HepG2 (cell line): ENCODE data around the gene BCAS3. TPM values are rescaled to one million over a fixed set of nuclear protein-coding genes. Genes with fewer than 3 reads are reported as not detected.
A peak's percentile ranks its signal among the peaks of the same experiment; 100 is the strongest.

Experiments
- CENPT ChIP-seq: sonication (generic); formaldehyde crosslinking; IDR thresholded peaks from 2 replicates; pipeline ENCODE4 v1.8.0; 2022; ENCODE audit warnings: low read depth, mild to moderate bottlenecking, moderate library complexity, missing genetic modification reagents
- DR1 ChIP-seq: sonication (generic); formaldehyde crosslinking; IDR thresholded peaks from 2 replicates; pipeline ENCODE4 v1.8.0; 2021; ENCODE audit warnings: mild to moderate bottlenecking, missing genetic modification reagents, inconsistent platforms
- HIVEP1 ChIP-seq: sonication (generic); formaldehyde crosslinking; IDR thresholded peaks from 2 replicates; pipeline ENCODE4 v1.4.0; 2020; ENCODE audit warnings: mild to moderate bottlenecking, missing genetic modification reagents
- LCORL ChIP-seq, 2 experiments: fragments of 450-650 bp in 1 of 2; sonication (generic) in 1 of 2; formaldehyde crosslinking in 1 of 2; IDR thresholded peaks; 2 replicates each; pipeline versions ENCODE4 v1.5.0 to v1.6.1; 2017 to 2020; ENCODE audit warnings: antibody characterized with exemption in 1 of 2, missing genetic modification reagents in 1 of 2
- MBNL3 ChIP-seq: fragments of 250-450 bp; sonication (Bioruptor Pico); conservative IDR thresholded peaks from 2 replicates; pipeline ENCODE4 v1.8.0; 2022; ENCODE audit warnings: mild to moderate bottlenecking, inconsistent platforms
- MXD4 ChIP-seq: IDR thresholded peaks from 2 replicates; pipeline ENCODE4 v1.6.1; 2016; ENCODE audit warnings: mild to moderate bottlenecking, missing biosample characterization, missing genetic modification reagents
- PPARG ChIP-seq: conservative IDR thresholded peaks from 2 replicates; pipeline ENCODE4 v1.6.1; 2016; ENCODE audit warnings: missing biosample characterization, missing genetic modification reagents
- SETDB1 ChIP-seq: sonication (generic); formaldehyde crosslinking; IDR thresholded peaks from 2 replicates; pipeline ENCODE4 v1.5.1; 2020; ENCODE audit warnings: missing genetic modification reagents, mild to moderate bottlenecking, borderline replicate concordance
- SNAPC5 ChIP-seq: sonication (generic); formaldehyde crosslinking; IDR thresholded peaks from 2 replicates; pipeline ENCODE4 v1.8.1; 2023; ENCODE audit warnings: mild to moderate bottlenecking, missing genetic modification reagents, borderline replicate concordance
- TARDBP ChIP-seq: sonication (generic); formaldehyde crosslinking; IDR thresholded peaks from 2 replicates; pipeline ENCODE4 v1.8.0; 2022; ENCODE audit warnings: mild to moderate bottlenecking, missing genetic modification reagents
- ZBTB42 ChIP-seq: sonication (generic); formaldehyde crosslinking; IDR thresholded peaks from 2 replicates; pipeline ENCODE4 v1.5.0; 2020; ENCODE audit warnings: mild to moderate bottlenecking, missing genetic modification reagents
- ZBTB44 ChIP-seq: sonication (generic); formaldehyde crosslinking; IDR thresholded peaks from 2 replicates; pipeline ENCODE4 v1.4.0; 2020; ENCODE audit warnings: missing genetic modification reagents
- ZNF468 ChIP-seq: sonication (generic); formaldehyde crosslinking; IDR thresholded peaks from 2 replicates; pipeline ENCODE4 v1.8.0; 2022; ENCODE audit warnings: mild to moderate bottlenecking, moderate library complexity, missing genetic modification reagents
- ZNF644 ChIP-seq: IDR thresholded peaks from 2 replicates; pipeline ENCODE4 v1.6.1; 2016; ENCODE audit warnings: low read depth
- ZSCAN20 ChIP-seq: sonication (generic); formaldehyde crosslinking; IDR thresholded peaks from 2 replicates; pipeline ENCODE4 v1.4.0; 2020; ENCODE audit warnings: missing genetic modification reagents, mild to moderate bottlenecking, borderline replicate concordance
- polyA plus RNA-seq, 8 experiments: library from polyadenylated mRNA; depleted of rRNA in 3 of 8; stranded (reverse) in 7 of 8; unstranded in 1 of 8; fragments of >200 nt; fragmentation: Illumina TruSeq in 4 of 8; extraction: Trizol in 4 of 8; gene quantifications; 2 replicates each; pipeline versions ENCODE4 v1.2.1 to v1.2.3, GENCODE V29; 2011 to 2016; ENCODE audit warnings: low read depth in 4 of 8, missing spikeins in 1 of 8, mixed read lengths in 1 of 8; ENCODE audit not compliant: insufficient read depth in 1 of 8
- total RNA-seq, 5 experiments: library from RNA; depleted of rRNA; stranded (reverse); fragments of >200 nt; fragmentation: Illumina TruSeq; extraction: Trizol; gene quantifications; 2 replicates each; pipeline ENCODE4 v1.2.3, GENCODE V29; 2016; ENCODE audit warnings: low read depth in 1 of 5
- TF ChIP-seq, protein P1 (sequence below): sonication (generic); formaldehyde crosslinking; IDR thresholded peaks from 2 replicates; pipeline ENCODE4 v1.5.0; 2020; ENCODE audit warnings: mild to moderate bottlenecking, missing genetic modification reagents, moderate library complexity
- TF ChIP-seq, protein P2 (sequence below): sonication (generic); formaldehyde crosslinking; IDR thresholded peaks from 2 replicates; pipeline ENCODE4 v1.9.0; 2022; ENCODE audit warnings: missing genetic modification reagents, mild to moderate bottlenecking, borderline replicate concordance
- TF ChIP-seq, protein P3 (sequence below), 2 experiments: sonication (generic) in 1 of 2; formaldehyde crosslinking in 1 of 2; IDR thresholded peaks; 2 replicates each; pipeline versions ENCODE4 v1.6.1 to v1.9.0; 2014 to 2022; ENCODE audit warnings: antibody characterized with exemption in 1 of 2, borderline replicate concordance in 1 of 2, inconsistent platforms in 1 of 2, low read depth in 1 of 2, missing genetic modification reagents in 1 of 2

Gene BCAS3
- total and polyA plus RNA-seq, 2 of the 13 experiments (the other 11 are each of a cell fraction or from before 2014, with no cell fraction given): 10.7 to 11.2 TPM

- TF ChIP-seq, protein P1, sequence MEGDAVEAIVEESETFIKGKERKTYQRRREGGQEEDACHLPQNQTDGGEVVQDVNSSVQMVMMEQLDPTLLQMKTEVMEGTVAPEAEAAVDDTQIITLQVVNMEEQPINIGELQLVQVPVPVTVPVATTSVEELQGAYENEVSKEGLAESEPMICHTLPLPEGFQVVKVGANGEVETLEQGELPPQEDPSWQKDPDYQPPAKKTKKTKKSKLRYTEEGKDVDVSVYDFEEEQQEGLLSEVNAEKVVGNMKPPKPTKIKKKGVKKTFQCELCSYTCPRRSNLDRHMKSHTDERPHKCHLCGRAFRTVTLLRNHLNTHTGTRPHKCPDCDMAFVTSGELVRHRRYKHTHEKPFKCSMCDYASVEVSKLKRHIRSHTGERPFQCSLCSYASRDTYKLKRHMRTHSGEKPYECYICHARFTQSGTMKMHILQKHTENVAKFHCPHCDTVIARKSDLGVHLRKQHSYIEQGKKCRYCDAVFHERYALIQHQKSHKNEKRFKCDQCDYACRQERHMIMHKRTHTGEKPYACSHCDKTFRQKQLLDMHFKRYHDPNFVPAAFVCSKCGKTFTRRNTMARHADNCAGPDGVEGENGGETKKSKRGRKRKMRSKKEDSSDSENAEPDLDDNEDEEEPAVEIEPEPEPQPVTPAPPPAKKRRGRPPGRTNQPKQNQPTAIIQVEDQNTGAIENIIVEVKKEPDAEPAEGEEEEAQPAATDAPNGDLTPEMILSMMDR (CRISPR knock-in tag): no peak
- TF ChIP-seq, protein P2, sequence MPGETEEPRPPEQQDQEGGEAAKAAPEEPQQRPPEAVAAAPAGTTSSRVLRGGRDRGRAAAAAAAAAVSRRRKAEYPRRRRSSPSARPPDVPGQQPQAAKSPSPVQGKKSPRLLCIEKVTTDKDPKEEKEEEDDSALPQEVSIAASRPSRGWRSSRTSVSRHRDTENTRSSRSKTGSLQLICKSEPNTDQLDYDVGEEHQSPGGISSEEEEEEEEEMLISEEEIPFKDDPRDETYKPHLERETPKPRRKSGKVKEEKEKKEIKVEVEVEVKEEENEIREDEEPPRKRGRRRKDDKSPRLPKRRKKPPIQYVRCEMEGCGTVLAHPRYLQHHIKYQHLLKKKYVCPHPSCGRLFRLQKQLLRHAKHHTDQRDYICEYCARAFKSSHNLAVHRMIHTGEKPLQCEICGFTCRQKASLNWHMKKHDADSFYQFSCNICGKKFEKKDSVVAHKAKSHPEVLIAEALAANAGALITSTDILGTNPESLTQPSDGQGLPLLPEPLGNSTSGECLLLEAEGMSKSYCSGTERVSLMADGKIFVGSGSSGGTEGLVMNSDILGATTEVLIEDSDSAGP: 0 out of 2 replicates have a peak, but pooled peaks have one; percentile 39
- TF ChIP-seq SNAPC5 (CRISPR knock-in tag) (no peak), ZNF644 (CRISPR knock-in tag) (0 out of 2 replicates have a peak, but pooled peaks have one; percentile 25), HIVEP1 (CRISPR knock-in tag) (no peak), ZBTB42 (CRISPR knock-in tag) (no peak), TARDBP (CRISPR knock-in tag) (no peak), PPARG (no peak), CENPT (CRISPR knock-in tag) (no peak), LCORL (IDR thresholded peaks at IDR 0.05) (no peak), LCORL (CRISPR knock-in tag; IDR thresholded peaks at IDR 0.05) (no peak), MBNL3 (CRISPR knock-in tag) (no peak), ZNF468 (CRISPR knock-in tag) (no peak), MXD4 (CRISPR knock-in tag) (no peak), SETDB1 (CRISPR knock-in tag) (0 out of 2 replicates have a peak, but pooled peaks have one; percentile 69), DR1 (CRISPR knock-in tag) (no peak), ZBTB44 (CRISPR knock-in tag) (no peak), ZSCAN20 (no peak)
- TF ChIP-seq, protein P3, sequence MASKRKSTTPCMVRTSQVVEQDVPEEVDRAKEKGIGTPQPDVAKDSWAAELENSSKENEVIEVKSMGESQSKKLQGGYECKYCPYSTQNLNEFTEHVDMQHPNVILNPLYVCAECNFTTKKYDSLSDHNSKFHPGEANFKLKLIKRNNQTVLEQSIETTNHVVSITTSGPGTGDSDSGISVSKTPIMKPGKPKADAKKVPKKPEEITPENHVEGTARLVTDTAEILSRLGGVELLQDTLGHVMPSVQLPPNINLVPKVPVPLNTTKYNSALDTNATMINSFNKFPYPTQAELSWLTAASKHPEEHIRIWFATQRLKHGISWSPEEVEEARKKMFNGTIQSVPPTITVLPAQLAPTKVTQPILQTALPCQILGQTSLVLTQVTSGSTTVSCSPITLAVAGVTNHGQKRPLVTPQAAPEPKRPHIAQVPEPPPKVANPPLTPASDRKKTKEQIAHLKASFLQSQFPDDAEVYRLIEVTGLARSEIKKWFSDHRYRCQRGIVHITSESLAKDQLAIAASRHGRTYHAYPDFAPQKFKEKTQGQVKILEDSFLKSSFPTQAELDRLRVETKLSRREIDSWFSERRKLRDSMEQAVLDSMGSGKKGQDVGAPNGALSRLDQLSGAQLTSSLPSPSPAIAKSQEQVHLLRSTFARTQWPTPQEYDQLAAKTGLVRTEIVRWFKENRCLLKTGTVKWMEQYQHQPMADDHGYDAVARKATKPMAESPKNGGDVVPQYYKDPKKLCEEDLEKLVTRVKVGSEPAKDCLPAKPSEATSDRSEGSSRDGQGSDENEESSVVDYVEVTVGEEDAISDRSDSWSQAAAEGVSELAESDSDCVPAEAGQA (IDR thresholded peaks at IDR 0.05; ENCODE audit: low read depth): 0 out of 2 replicates have a peak, but pooled peaks have one; percentile 13
- TF ChIP-seq, protein P3 (CRISPR knock-in tag; IDR thresholded peaks at IDR 0.05; ENCODE audit: borderline replicate concordance): no peak
Observed at GRCh38 chr17:60766778-60767190, 89.1 kb downstream of the BCAS3 start (continued).
